Central memory CD8-positive, alpha-beta T cell (primary cell): ENCODE data around the gene C5orf47.
"Not testable (repeated sequence)": the region's sequence is repeated elsewhere in the genome, so short reads cannot be mapped to it uniquely, and the experiment has no call there.

ENCODE experiments used
- ATAC-seq: fragments of 150-1000 bp; cut with Tn5 transposase; replicated peaks from 2 replicates; pipeline ENCODE4 v1.10.0; 2022; ENCODE audit warnings: mild to moderate bottlenecking, moderate FRiP score, moderate number of reproducible peaks; ENCODE audit not compliant: poor library complexity, severe bottlenecking; ENCODE audit errors: extremely low read depth
- DNase-seq, 2 donors: peaks; one replicate each; pipeline ENCODE4 v3.0.0; 2021; ENCODE audit warnings: low spot score in 2 of 2
- H3K27ac Mint-ChIP-seq: one replicate; pipeline ENCODE4 v1.8.0; 2022; ENCODE audit warnings: low read depth, mild to moderate bottlenecking, moderate library complexity, mixed read lengths
- H3K27me3 Mint-ChIP-seq: one replicate; pipeline ENCODE4 v1.8.0; 2022; ENCODE audit warnings: mixed read lengths
- H3K36me3 Mint-ChIP-seq: one replicate; pipeline ENCODE4 v1.8.0; 2022; ENCODE audit warnings: mild to moderate bottlenecking, moderate library complexity, mixed read lengths; ENCODE audit not compliant: insufficient read depth
- H3K4me1 Mint-ChIP-seq: one replicate; pipeline ENCODE4 v1.8.0; 2022; ENCODE audit warnings: mixed read lengths
- H3K4me3 Mint-ChIP-seq: one replicate; pipeline ENCODE4 v1.8.0; 2022; ENCODE audit warnings: mild to moderate bottlenecking, moderate library complexity, mixed read lengths
- H3K9me3 Mint-ChIP-seq: one replicate; pipeline ENCODE4 v1.8.0; 2022; ENCODE audit warnings: mixed read lengths

Gene C5orf47

DNA sequence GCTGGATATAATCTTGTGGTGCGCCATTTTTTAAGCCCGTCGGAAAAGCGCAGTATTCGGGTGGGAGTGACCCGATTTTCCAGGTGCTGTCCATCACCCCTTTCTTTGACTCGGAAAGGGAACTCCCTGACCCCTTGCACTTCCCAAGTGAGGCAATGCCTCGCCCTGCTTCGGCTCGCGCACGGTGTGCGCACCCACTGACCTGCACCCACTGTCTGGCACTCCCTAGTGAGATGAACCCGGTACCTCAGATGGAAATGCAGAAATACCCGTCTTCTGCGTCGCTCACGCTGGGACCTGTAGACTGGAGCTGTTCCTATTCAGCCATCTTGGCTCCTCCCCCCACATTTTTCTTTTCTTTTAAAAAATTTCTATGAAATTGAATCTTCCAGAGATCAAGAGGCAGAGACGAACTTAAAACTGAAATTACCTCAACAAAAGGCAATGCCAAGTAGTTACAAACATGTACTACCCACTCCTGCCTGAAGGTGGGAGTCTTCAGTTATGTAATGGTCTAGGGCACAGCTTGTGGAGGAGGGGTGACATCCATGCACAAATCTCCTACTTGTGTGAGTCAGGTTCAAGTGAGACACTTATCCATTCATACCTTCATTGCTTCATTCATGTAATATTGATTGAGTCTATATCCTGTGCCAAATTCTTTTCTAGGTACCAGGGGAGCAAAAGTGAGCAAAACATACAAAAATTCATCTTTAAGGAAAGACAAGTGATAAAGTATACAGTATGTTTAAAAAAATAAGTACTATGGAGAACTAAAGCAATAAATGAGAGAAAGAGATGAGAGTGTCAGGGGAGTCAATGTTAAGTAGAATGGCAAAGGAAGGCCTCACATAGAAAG is 31.3 kb downstream of the C5orf47 start:
- not testable (repeated sequence) for DNase-seq

DNA sequence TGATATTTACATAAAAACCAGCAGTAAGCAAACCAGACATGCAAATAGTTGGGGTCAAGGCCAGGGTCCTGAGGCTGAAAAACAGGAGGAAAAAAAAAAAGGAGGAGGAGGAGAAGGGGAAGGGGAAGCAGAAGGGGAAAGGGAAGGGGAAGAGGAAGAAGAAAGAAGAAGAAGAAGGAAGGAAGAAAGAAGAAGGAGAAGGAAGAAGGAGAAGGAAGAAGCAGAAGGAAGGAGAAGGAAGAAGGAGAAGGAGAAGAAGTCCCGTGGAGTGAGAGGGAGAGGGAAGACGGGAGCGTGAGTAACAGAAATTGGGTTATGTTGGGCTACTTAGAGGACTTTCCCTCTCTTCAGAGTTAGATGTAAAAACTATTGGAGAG is 31.9 kb downstream of the C5orf47 start:
- Mint-ChIP-seq H3K4me3 (no peak overlapping the region), H3K27ac (no peak overlapping the region), H3K4me1 (no peaks in the 10 kb centered on the region), H3K36me3 (no peaks in the 10 kb centered on the region), H3K9me3 (no peaks in the 10 kb centered on the region), H3K27me3 (peaks cover 54% of the 10 kb centered on the region)
- no peak for ATAC-seq
- DNase-seq = no peak

More for the DNA sequence above, 31.3 kb downstream of the C5orf47 start:
- not testable (repeated sequence) for ATAC-seq, H3K9me3 Mint-ChIP-seq, H3K4me3 Mint-ChIP-seq, H3K27ac Mint-ChIP-seq, H3K4me1 Mint-ChIP-seq, H3K36me3 Mint-ChIP-seq
- H3K27me3 Mint-ChIP-seq = peaks cover 49% of the 10 kb centered on the region

- DNase-seq = no peak
- no peaks in the 10 kb centered on the region for H3K9me3 Mint-ChIP-seq
- H3K4me3 Mint-ChIP-seq = no peak overlapping the region
- no peak for ATAC-seq
- no peaks in the 10 kb centered on the region for H3K36me3 Mint-ChIP-seq
- no peak overlapping the region for H3K27ac Mint-ChIP-seq
- no peaks in the 10 kb centered on the region for H3K4me1 Mint-ChIP-seq
- H3K27me3 Mint-ChIP-seq = peaks cover 61% of the 10 kb centered on the region
Measured at GRCh38 chr5:174022384-174023095, 33.6 kb downstream of the C5orf47 start.

DNA sequence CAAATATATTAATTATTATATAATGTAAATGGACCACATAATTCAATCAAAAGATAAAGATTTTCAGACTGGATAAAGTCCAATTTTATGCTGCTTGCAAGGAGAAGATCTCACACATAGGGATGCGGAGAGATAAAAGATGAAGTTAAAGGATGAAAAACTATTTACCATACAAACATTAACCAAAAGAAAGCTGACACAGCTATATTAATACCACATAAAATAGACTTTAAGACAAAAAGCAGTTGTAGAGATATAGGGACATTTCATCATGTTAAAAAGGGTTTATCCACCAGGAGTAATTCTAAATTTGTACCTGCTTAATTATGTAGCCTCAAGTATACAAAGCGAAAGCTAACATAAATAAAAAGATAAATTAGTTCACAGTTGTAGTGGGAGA is 41.3 kb downstream of the C5orf47 start:
- H3K36me3 Mint-ChIP-seq = peaks cover 2% of the 10 kb centered on the region
- H3K4me3 Mint-ChIP-seq = no peak overlapping the region
- H3K4me1 Mint-ChIP-seq = no peaks in the 10 kb centered on the region
- H3K27me3 Mint-ChIP-seq = peaks cover 23% of the 10 kb centered on the region
- H3K27ac Mint-ChIP-seq = no peak overlapping the region
- H3K9me3 Mint-ChIP-seq = peaks cover 21% of the 10 kb centered on the region
- DNase-seq (no peak), ATAC-seq (no peak)

DNA sequence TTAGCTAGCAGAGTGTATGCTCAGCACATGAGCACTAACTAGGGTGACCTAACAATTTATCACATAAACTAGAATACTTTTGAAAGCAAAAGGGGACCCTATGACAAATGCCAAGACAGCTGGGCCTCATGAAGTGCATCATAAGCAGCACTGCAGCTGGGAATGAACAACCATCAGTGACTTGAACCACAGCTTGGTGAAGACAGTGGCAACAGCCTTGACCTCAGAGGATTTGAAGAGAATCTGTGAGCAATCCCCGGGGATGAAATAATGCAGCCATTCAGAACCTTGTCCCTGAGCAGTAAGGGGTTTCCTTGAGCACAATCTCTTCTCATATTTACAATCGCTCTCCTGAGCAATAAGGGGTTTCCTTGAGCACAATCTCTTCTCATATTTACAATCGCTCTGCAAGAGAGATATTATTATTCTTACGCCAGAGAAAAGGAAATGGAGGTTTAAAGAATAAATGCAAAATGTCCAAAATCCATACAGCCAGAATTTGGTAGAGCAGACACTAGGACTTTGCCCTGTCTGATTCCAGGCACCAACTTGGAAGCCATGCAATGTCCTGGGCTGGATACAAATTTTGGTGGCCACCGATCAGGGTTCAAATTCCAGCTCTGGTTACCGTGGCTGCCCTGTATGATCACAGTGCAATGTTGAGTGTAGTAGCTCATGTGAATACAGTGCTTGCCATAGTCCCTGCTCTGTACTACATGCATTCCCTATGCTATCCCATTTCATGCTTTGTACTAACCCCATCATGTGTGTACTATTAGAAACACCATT is 55.7 kb downstream of the C5orf47 start:
- ATAC-seq (no peak), DNase-seq (no peak)
- Mint-ChIP-seq H3K9me3 (no peaks in the 10 kb centered on the region), H3K36me3 (no peaks in the 10 kb centered on the region), H3K27ac (no peak overlapping the region), H3K27me3 (peaks cover 35% of the 10 kb centered on the region), H3K4me3 (no peak overlapping the region), H3K4me1 (no peaks in the 10 kb centered on the region)

- no peaks in the 10 kb centered on the region for H3K9me3 Mint-ChIP-seq
- no peaks in the 10 kb centered on the region for H3K36me3 Mint-ChIP-seq
- H3K4me3 Mint-ChIP-seq = no peak within 1 kb of the TSS
- no peaks in the 10 kb centered on the region for H3K4me1 Mint-ChIP-seq
- no peak within 1 kb of the TSS for H3K27ac Mint-ChIP-seq
- DNase-seq (no peak), ATAC-seq (no peak)
- H3K27me3 Mint-ChIP-seq = peaks cover 28% of the 10 kb centered on the region
Measured at GRCh38 chr5:174045470-174046025, 56.6 kb downstream of the C5orf47 start, which contains the start of gene NSG2. Gene NSG2 (plus strand): TSS chr5:174045706. CDS start chr5:174046756, 1,050 bp downstream.

DNA sequence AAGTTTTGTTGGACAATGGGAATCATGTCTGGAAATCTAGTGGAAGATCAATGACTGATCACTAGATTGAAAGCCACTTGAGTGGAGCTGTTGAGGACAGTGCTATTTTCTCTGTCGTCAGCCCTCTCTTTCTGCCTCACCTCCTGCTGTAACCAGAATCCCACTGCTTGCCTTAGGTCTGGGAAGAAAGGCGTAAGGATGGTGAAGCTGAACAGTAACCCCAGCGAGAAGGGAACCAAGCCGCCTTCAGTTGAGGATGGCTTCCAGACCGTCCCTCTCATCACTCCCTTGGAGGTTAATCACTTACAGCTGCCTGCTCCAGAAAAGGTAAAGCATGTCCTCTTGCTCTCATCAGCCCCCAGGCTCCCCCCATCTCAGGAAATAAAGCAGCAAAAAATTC is 57.6 kb downstream of the C5orf47 start:
- H3K36me3 Mint-ChIP-seq = no peaks in the 10 kb centered on the region
- no peaks in the 10 kb centered on the region for H3K4me1 Mint-ChIP-seq
- H3K27me3 Mint-ChIP-seq = peaks cover 30% of the 10 kb centered on the region
- DNase-seq = no peak
- H3K9me3 Mint-ChIP-seq = no peaks in the 10 kb centered on the region
- no peak overlapping the region for H3K27ac Mint-ChIP-seq
- ATAC-seq = no peak
- H3K4me3 Mint-ChIP-seq = no peak overlapping the region

DNA sequence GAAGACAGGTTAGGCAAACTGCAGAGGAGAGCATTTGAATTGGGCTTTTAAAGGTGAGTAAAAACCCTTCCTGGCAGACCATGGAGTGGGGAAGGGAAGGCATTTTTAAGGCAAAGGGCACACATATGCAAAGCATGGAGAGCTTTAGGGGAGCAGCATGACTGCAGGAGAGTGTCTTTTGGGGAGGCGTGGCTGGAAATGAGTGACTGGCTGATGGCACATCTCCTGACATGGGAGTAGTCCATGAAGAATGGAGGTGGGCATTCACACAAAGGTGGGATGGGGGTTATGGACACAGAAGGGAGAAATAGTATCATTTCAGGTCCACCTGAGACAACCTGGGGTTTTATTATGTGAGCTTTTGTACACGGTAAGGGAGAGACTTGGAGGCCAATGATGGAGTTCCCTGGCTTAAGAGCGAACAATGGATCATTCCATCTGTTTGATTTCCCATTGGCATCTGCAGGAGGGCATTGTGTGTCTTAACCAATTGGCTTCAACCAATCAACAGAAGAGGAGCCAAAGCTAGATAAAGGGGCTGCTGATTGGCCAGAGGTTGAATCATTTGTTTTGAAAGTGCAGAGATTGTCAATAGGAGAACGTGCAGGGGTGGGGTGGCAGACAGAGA is 58.6 kb downstream of the C5orf47 start:
- Mint-ChIP-seq H3K36me3 (no peaks in the 10 kb centered on the region), H3K9me3 (no peaks in the 10 kb centered on the region), H3K4me1 (no peaks in the 10 kb centered on the region), H3K27ac (no peak overlapping the region), H3K27me3 (peaks cover 26% of the 10 kb centered on the region), H3K4me3 (no peak overlapping the region)
- DNase-seq (no peak), ATAC-seq (no peak)

DNA sequence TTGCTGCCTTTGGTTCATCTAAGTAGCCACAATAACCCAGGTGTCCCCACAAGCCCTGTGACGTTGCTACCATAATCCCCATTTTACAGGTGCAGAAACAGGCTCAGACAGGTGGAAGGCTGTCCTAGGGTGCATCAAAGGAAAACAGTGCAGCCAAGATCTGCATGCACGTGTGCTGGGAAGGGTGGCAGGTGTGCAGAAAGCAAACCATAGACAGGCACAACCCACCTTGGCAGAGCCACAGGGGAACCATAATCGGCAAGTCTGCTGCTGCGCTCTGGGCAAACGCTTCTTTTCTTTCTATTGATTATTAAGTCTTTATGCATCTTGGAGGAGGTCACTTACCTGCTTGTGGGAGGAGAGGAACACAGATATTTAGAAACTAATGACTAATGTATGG is 63.7 kb downstream of the C5orf47 start:
- no peak for ATAC-seq
- Mint-ChIP-seq H3K9me3 (no peaks in the 10 kb centered on the region), H3K36me3 (no peaks in the 10 kb centered on the region), H3K4me3 (no peak overlapping the region), H3K27ac (no peak overlapping the region), H3K27me3 (peaks cover 21% of the 10 kb centered on the region), H3K4me1 (no peaks in the 10 kb centered on the region)
- DNase-seq = no peak

- DNase-seq = no peak
- H3K36me3 Mint-ChIP-seq = no peaks in the 10 kb centered on the region
- H3K9me3 Mint-ChIP-seq = peaks cover 5% of the 10 kb centered on the region
- no peak for ATAC-seq
- H3K27ac Mint-ChIP-seq = no peak overlapping the region
- no peak overlapping the region for H3K4me3 Mint-ChIP-seq
- peaks cover 29% of the 10 kb centered on the region for H3K27me3 Mint-ChIP-seq
- H3K4me1 Mint-ChIP-seq = no peaks in the 10 kb centered on the region
Measured at GRCh38 chr5:174053905-174054304, 64.9 kb downstream of the C5orf47 start.
